ENCODE results near the gene RYR3.
"Not testable (repeated sequence)": the region's sequence is repeated elsewhere in the genome, so short reads cannot be mapped to it uniquely, and the experiment has no call there.

The RYR3 gene

GRCh38 chr15:33795070-33795469 lies 484.3 kb downstream of the RYR3 start:
- no peak for DNase-seq

GRCh38 chr15:33797651-33798050 lies 486.9 kb downstream of the RYR3 start:
- no peak for DNase-seq

GRCh38 chr15:33801954-33802353 lies 491.2 kb downstream of the RYR3 start:
- no peak for DNase-seq

- no peak for DNase-seq
Observed at GRCh38 chr15:33807665-33808064, 496.9 kb downstream of the RYR3 start.

- DNase-seq = no peak
Observed at GRCh38 chr15:33808720-33809457, 498.1 kb downstream of the RYR3 start.

- DNase-seq = no peak
Observed at GRCh38 chr15:33810073-33810595, 499.4 kb downstream of the RYR3 start.

GRCh38 chr15:33810806-33811205 lies 500.0 kb downstream of the RYR3 start:
- no peak for DNase-seq

GRCh38 chr15:33813891-33814290 lies 503.1 kb downstream of the RYR3 start:
- no peak for DNase-seq

GRCh38 chr15:33819499-33819898 lies 508.7 kb downstream of the RYR3 start:
- not testable (repeated sequence) for DNase-seq

GRCh38 chr15:33822479-33822878 lies 511.7 kb downstream of the RYR3 start:
- no peak for DNase-seq

GRCh38 chr15:33823119-33823518 lies 512.4 kb downstream of the RYR3 start:
- no peak for DNase-seq

- DNase-seq = no peak
Observed at GRCh38 chr15:33825453-33825852, 514.7 kb downstream of the RYR3 start.

GRCh38 chr15:33826201-33826600 lies 515.4 kb downstream of the RYR3 start:
- DNase-seq = no peak

- DNase-seq = no peak
Observed at GRCh38 chr15:33830351-33830750, 519.6 kb downstream of the RYR3 start.

GRCh38 chr15:33831646-33832045 lies 520.9 kb downstream of the RYR3 start:
- DNase-seq = no peak

- DNase-seq = no peak
Observed at GRCh38 chr15:33834892-33835743, 524.4 kb downstream of the RYR3 start.

GRCh38 chr15:33837294-33837693 lies 526.5 kb downstream of the RYR3 start:
- DNase-seq = no peak

- no peak for DNase-seq
Observed at GRCh38 chr15:33839540-33839939, 528.8 kb downstream of the RYR3 start.

- no peak for DNase-seq
Observed at GRCh38 chr15:33840615-33841014, 529.8 kb downstream of the RYR3 start.

- no peak for DNase-seq
Observed at GRCh38 chr15:33844186-33844585, 533.4 kb downstream of the RYR3 start.

- DNase-seq = no peak
Observed at GRCh38 chr15:33844597-33844996, 533.8 kb downstream of the RYR3 start.

GRCh38 chr15:33846142-33846541 lies 535.4 kb downstream of the RYR3 start:
- DNase-seq = no peak

GRCh38 chr15:33846862-33847261 lies 536.1 kb downstream of the RYR3 start:
- DNase-seq = no peak

- no peak for DNase-seq
Observed at GRCh38 chr15:33848011-33848410, 537.2 kb downstream of the RYR3 start.
